GM12878 (cell line): ENCODE data around the gene CNR2. TPM values are rescaled to one million over a fixed set of nuclear protein-coding genes. Genes with fewer than 3 reads are reported as not detected.
A peak's percentile ranks its signal among the peaks of the same experiment; 100 is the strongest.

Experiments used
- GABPA ChIP-seq: IDR thresholded peaks from 2 replicates; pipeline ENCODE4 v1.6.1; 2014; ENCODE audit warnings: antibody characterized with exemption, low read depth, mild to moderate bottlenecking, inconsistent platforms
- HDGF ChIP-seq: fragments of 450-650 bp; IDR thresholded peaks from 2 replicates; pipeline ENCODE4 v1.6.1; 2016; ENCODE audit warnings: antibody characterized with exemption
- KDM1A ChIP-seq: fragments of 200-600 bp; sonication (generic); IDR thresholded peaks from 2 replicates; pipeline ENCODE4 v1.6.1; 2016; ENCODE audit warnings: borderline replicate concordance
- NFYB ChIP-seq: IDR thresholded peaks from 2 replicates; pipeline ENCODE4 v1.6.1; 2011; ENCODE audit warnings: low read depth, mild to moderate bottlenecking, low read length, improper control_type of control experiment, moderate library complexity; ENCODE audit not compliant: insufficient read depth
- SIN3A ChIP-seq: IDR thresholded peaks from 2 replicates; pipeline ENCODE4 v1.6.1; 2012; ENCODE audit warnings: low read depth, low read length, improper control_type of control experiment
- SMARCA5 ChIP-seq: fragments of 450-650 bp; IDR thresholded peaks from 2 replicates; pipeline ENCODE4 v1.6.1; 2017; ENCODE audit warnings: mild to moderate bottlenecking
- polyA plus RNA-seq, 11 experiments: library from polyadenylated mRNA; depleted of rRNA in 4 of 11; unstranded in 6 of 11; stranded (reverse) in 5 of 11; fragments of >200 nt; fragmentation: Nextera tagmentation in 4 of 11; fragmentation: Illumina TruSeq in 1 of 11; extraction: Ambion mirVana in 4 of 11; extraction: Trizol in 1 of 11; gene quantifications; 1 replicate in 1 of 11; 2 replicates in 10 of 11; pipeline versions ENCODE4 v1.2.1 to v1.2.3, GENCODE V29; 2011 to 2016; ENCODE audit warnings: inconsistent platforms in 2 of 11, missing spikeins in 2 of 11, low read depth in 1 of 11
- total RNA-seq, 4 experiments: library from RNA; depleted of rRNA in 3 of 4; stranded (reverse); fragments of >200 nt in 3 of 4; fragmentation: Illumina TruSeq in 1 of 4; extraction: Trizol in 1 of 4; gene quantifications; 2 replicates each; pipeline versions ENCODE4 v1.2.1 to v1.2.3, GENCODE V29; 2013 to 2021
- TF ChIP-seq, protein P1 (sequence below): IDR thresholded peaks from 2 replicates; pipeline ENCODE4 v1.6.1; 2012; ENCODE audit warnings: mild to moderate bottlenecking, low read depth, low read length

CNR2 gene
- total and polyA plus RNA-seq, 10 of the 15 experiments (the other 5 are each of a cell fraction or from before 2014, with no cell fraction given) = 0.46 to 19.8 (median 12.2) TPM

DNA sequence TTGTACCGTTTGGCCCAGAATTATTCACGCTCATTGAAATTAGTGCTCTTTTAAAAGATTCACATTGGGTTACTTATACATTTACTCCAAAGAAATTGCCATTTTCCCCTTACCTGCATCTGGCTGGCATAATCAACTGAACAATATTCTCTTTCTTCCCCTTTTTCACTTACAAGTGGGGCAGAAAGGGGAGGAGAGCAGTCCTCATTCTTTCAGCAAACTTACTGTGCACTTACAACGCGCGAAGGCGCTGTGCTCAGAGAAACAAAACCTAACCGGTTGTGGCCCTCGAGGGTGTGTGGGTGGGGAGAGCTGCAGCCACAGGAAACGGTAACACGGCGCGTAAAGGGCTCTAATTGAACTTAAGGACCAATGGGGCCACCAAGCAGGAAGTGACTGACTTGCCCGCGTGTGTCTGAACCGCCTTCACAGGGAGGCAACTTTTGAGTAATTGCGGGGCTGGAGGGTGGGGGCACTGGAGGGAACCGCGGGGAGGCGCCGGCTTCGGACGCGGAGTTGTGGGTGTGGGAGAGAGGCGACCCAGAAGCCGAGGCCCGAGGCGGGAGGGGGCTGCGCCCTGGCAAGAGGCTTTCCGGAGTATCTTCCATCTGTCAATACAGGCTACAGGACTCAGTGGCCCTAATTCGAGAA is 45.8 kb upstream of the CNR2 start (continued):
- peak; percentile 36 for TF ChIP-seq HDGF
- TF ChIP-seq SMARCA5 = peak; percentile 55
- TF ChIP-seq, protein P1, sequence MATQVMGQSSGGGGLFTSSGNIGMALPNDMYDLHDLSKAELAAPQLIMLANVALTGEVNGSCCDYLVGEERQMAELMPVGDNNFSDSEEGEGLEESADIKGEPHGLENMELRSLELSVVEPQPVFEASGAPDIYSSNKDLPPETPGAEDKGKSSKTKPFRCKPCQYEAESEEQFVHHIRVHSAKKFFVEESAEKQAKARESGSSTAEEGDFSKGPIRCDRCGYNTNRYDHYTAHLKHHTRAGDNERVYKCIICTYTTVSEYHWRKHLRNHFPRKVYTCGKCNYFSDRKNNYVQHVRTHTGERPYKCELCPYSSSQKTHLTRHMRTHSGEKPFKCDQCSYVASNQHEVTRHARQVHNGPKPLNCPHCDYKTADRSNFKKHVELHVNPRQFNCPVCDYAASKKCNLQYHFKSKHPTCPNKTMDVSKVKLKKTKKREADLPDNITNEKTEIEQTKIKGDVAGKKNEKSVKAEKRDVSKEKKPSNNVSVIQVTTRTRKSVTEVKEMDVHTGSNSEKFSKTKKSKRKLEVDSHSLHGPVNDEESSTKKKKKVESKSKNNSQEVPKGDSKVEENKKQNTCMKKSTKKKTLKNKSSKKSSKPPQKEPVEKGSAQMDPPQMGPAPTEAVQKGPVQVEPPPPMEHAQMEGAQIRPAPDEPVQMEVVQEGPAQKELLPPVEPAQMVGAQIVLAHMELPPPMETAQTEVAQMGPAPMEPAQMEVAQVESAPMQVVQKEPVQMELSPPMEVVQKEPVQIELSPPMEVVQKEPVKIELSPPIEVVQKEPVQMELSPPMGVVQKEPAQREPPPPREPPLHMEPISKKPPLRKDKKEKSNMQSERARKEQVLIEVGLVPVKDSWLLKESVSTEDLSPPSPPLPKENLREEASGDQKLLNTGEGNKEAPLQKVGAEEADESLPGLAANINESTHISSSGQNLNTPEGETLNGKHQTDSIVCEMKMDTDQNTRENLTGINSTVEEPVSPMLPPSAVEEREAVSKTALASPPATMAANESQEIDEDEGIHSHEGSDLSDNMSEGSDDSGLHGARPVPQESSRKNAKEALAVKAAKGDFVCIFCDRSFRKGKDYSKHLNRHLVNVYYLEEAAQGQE = no peak
- peak; percentile 43; the same call in 1 of the 2 replicates for TF ChIP-seq NFYB
- TF ChIP-seq KDM1A = no peak
- peak; percentile 79 for TF ChIP-seq GABPA
- peak; percentile 6; the same call in 1 of the 2 replicates for TF ChIP-seq SIN3A
